SIG-M5 (cell line): Measurements from ENCODE around the gene SNPH.

Source experiments
- DNase-seq: peaks from one replicate; lab custom pipeline; 2025; lab: John Stamatoyannopoulos, UW

The SNPH gene

DNA sequence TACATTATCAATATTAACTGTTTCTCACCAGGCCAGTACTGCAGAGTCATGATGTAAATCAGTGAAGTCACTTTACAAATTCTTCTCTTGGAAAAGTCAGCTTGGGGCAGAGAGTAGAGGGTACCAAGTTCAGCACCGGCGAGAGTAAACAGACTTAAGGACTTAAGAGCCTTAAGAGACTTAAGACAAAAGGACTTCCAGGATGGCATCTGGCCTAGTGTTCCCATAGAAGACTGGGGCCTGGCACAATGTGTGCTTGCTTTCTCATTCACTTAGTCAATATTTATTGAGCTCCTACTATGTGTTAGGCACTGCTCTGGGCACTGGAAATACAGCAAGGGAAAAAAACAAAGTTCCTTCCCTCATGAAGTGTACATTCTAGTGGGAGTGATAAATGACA lies 1.4 kb upstream of the SNPH start:
- DNase-seq, result no peak

DNA sequence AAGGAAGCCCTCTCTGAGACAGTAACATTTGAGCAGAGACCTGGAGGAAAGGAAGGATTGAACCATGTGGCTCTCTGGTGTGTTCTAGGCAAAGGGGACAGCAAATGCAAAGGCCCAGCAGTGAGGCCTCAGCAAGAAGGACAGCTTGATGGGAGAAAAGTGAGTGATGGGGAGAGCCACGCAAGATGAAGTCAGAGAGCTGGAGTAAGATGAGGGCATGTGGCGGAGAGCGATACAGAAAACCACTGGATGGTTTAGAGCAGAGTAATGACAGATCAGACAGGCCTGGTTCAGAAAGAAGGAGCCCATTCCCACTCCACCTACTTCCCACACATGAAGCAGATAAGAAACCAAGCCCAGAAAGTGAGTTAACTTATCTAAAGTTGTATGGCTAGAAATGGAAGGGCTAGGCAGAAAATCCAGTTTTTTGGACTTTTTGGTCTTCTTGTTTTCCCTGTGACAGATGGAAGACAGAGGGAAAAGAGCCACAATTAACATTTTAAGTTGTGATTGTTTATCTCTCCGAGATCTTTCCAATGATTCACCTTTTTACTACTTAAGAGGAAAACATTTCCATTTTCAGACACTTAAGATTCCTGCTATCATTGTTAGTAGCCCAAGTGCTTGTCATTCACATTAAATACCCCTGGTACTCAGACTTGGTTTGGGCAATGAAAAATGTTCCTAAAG lies 723 bp upstream of the SNPH start:
- DNase-seq, result no peak

DNA sequence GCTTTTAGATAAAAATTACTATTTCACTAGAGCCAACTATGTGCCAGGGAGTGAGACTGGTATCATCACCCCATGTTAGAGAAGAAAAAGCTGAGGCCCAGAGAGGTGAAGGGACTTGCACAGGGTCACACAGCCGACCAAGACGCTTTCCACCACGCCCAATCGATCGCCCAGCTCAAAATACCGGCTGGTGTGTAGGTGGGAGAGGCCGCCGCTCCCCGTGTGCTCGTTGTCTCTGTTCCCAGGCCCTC lies 253 bp upstream of the SNPH start:
- no peak for DNase-seq

- no peak for DNase-seq
These were observed 1.1 kb downstream of the SNPH start for GRCh38 chr20:1267161-1267560.

GRCh38 chr20:1267809-1268374 lies 1.8 kb downstream of the SNPH start:
- DNase-seq, result no peak

DNA sequence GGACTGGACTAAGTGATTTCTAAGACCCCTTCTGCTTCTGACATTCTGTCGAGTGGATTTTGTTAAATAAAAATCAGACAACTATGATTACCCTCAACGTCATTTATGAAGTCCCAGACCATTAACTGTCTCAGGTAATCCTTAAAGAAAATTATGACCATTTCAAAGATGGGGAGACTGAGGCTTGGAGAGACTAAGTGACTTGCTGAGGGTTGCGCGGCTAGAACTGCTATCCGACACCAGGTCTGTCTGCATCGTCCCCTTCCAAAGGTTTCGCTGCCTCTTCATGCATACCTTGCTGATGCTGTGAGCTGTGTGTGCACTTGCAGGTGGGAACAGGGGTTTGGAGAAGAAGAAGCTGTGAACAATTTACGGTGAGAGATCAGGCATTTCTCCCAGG lies 3.1 kb downstream of the SNPH start:
- DNase-seq, result no peak

DNA sequence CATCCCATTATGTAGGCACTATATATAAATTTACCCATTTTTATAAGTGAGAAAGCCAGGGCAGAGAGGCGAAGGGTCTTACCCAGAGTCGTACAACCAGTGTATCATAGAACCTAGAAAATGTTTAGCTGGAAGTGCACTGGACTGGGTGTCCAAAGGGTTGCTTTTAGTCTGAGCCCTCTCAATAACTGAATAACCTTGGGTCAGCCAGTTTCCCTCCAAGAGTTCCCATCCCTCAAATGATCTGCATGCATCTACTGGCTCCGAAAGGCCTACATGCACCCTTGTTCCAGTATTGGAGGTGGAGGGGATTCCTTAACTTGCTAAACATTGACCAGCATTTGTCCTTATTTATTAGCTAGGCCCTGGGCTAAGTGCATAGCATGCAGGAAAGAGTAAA lies 3.8 kb downstream of the SNPH start:
- DNase-seq, result no peak

- DNase-seq, result no peak
These were observed 6.4 kb downstream of the SNPH start for GRCh38 chr20:1272368-1273100.

- no peak for DNase-seq
These were observed 7.3 kb downstream of the SNPH start for GRCh38 chr20:1273366-1273765.

GRCh38 chr20:1274485-1275311 lies 8.6 kb downstream of the SNPH start:
- DNase-seq, result no peak

- no peak for DNase-seq
These were observed 9.8 kb downstream of the SNPH start for GRCh38 chr20:1275919-1276318.

DNA sequence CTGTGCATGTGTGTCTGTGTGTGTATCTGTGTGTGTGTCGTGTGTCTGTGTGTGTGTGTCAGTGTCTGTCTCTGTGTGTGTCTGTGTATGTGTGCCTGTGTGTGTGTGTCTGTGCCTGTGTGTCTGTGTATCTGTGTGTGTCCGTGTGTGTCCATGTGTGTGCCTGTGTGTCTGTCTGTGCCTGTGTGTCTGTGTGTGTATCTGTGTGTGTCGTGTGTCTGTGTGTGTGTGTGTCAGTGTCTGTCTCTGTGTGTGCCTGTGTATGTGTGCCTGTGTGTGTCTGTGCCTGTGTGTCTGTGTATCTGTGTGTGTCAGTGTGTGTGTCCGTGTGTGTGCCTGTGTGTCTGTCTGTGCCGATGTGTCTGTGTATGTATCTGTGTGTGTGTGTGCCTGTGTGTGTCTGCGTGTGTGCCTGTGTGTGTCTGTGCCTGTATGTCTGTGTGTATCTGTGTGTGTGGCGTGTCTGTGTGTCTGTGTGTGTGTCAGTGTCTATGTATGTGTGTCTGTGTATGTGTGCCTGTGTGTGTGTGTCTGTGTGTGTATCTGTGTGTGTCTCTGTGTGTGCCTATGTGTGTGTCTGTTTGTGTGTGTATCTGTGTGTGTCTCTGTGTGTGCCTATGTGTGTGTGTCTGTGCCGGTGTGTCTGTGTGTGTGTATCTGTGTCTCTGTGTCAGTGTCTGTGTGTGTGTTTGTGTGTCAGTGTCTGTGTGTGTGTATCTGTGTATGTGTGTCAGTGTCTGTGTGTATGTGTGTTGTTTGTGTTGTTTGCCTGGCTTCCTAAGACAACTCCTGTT lies 11.6 kb downstream of the SNPH start:
- DNase-seq, result no peak

GRCh38 chr20:1278993-1279392 lies 12.9 kb downstream of the SNPH start:
- no peak for DNase-seq

DNA sequence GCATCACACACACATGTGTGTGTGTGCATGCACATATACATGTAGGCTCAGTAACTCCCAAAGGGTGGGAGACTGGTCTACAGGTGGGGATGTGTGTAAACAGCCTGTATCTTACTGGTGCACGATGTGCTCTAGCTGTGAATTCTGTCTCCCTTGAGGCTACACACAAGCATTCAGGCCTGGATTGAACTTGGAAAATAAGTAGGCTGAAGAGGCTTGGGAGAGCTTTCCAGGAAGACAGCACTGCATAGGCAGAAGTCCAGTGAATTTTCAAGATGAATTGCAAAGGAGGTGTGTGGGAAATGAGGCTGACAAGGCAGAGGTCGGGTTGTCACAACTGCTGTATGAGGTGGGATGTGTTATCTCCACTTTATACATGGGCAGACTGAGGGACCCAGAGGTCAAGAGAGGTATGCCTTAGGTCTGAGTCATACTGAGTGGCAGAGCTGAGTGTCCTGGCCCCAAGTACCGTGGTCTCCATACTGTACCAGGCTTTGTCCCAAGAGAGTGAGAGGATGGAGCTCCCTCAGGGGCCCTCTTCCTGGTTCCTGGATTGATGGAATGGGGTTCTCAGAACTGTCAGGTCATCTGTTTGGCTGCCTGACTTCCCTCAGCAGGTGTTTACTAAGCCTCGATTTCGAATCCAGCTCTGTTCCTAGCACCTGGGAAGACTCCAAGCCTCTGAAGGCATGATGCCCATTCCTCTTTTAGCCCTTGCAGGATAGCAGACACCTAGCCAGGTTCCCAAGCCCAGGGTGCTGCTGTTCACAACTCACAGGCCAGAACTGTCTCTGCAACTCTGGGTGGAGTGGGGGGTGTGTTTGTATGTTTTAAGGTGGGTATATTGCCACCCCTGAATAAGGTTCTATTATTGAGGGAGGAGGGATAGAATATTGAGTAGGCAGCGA lies 14.4 kb downstream of the SNPH start:
- DNase-seq, result no peak

DNA sequence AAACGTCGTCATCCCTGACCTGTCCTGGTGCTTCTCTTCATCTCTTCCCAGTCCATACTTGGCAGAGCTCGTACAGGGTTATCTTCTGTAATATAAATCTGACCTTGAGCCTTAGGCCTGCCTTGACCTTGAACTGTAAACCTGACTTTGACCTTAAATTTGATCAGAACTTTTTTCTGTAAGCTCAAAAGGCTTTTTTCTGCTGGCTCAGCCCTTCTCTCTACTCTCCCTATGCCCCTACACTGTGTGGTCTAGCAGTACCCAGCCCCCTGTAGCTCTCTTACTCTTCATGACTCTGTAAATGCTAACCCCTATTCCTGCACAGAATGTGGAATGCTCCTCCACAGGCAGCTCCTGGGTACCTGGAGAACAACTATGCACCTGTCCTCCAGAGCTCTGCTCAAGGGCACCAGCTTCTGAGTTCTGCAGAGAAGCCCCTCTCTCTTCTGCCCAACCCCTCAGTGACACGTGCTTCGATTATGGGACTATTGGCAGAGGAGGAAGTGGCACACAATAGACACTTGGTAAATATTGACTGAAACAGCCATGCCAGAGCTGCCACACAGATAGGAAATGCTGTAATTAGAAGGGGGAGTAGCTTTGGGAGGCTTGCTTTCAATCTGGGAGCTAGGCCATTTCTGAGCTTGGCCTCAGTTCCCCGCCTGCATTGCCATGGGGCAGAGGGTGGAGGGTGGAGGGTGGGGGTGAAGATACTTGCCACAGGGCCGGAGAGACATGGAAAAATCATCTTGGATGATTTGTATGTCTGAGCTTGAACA lies 15.4 kb downstream of the SNPH start:
- DNase-seq, result no peak

DNA sequence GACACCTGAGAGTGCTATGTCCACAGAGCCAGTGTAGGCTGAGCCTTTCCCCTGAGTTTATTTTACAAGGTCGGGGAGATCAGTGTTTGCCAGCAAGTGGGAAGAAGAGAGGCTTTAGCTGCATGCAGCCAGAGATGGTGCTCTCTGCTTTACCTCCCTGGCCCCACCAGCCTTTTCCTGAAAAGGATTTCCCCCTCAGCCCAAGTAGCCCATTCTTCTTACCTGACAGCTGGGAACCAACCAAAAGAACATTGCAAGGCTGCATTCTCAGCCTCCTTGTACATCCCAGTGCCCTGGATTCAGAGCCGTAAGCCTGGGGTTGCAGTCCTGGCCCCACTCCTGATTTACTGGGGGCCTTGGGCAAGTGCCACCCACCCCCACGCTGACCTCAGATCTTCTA lies 16.9 kb downstream of the SNPH start:
- no peak for DNase-seq

DNA sequence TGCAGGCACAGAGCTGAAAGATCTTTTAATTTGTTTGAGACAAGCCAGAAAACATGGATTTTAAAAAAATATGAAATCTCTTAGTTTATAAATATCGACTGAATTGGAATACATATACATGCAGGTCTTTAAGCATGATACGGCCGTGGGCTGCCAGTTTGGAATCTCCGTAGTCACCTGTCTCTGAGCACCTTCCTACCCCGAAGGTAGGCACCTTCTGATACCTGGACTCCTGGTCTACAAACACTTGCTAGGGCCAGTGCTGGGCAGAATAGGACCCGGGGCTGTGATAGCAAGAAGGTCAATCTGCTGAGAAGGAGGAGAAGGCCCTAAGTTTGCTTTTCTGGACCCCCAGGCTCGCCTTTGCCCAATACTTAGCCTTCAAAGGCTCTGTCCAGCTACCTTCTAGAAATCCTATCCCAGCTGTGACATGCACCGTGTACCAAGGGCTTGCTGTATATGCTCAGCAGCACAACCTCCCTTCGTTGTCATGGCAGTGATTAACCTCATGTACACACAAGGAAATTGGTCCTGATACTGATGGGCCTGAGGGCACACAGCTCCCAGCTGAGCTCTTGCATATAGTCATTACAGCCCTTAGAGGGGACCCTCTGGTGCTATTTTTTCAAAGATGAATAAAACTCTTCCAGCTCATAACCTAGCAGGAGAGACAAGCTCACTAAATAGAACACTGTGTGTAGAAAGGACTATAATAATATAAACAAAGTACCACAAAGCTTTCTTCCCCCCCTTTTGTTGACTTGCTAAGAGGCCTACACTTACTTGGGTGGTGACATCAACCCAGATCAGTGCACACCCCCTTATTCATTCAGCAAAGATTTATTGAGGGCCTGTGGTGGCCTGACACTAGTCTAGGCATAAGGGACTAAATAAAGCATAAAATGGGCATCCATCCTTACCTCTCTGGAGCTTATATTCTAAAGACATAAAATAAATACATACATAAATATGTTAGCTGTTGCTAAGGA lies 17.7 kb downstream of the SNPH start:
- DNase-seq, result no peak

- DNase-seq, result no peak
These were observed 20.4 kb downstream of the SNPH start for GRCh38 chr20:1286267-1287024.
